HG03558 (cell line): Measurements from ENCODE around the gene SAMM50.

Experiments
- ATAC-seq: cut with Tn5 transposase; IDR thresholded peaks from one replicate; pipeline ENCODE4 v1.9.1; 2021; ENCODE audit warnings: moderate number of reproducible peaks; ENCODE audit not compliant: unreplicated experiment; ENCODE audit errors: extremely low read depth

The SAMM50 gene

GRCh38 chr22:43945632-43946383 is 9.4 kb upstream of the SAMM50 start:
- ATAC-seq: no peak

- ATAC-seq: no peak
Observed at GRCh38 chr22:43946384-43946667, 8.9 kb upstream of the SAMM50 start.

GRCh38 chr22:43948836-43949406 is 6.3 kb upstream of the SAMM50 start:
- ATAC-seq: no peak

- no peak for ATAC-seq
Observed at GRCh38 chr22:43951391-43951790, 3.9 kb upstream of the SAMM50 start.

- no peak for ATAC-seq
Observed at GRCh38 chr22:43951966-43952365, 3.3 kb upstream of the SAMM50 start.

GRCh38 chr22:43953988-43954785 is 1.1 kb upstream of the SAMM50 start:
- no peak for ATAC-seq

GRCh38 chr22:43955883-43956782 is 891 bp downstream of the SAMM50 start:
- ATAC-seq: no peak

GRCh38 chr22:43956805-43957463 is 1.7 kb downstream of the SAMM50 start:
- no peak for ATAC-seq

GRCh38 chr22:43957871-43958270 is 2.6 kb downstream of the SAMM50 start:
- no peak for ATAC-seq

- ATAC-seq: no peak
Observed at GRCh38 chr22:43964314-43964857, 9.1 kb downstream of the SAMM50 start.

GRCh38 chr22:43967069-43967468 is 11.8 kb downstream of the SAMM50 start:
- no peak for ATAC-seq

GRCh38 chr22:43968614-43969013 is 13.4 kb downstream of the SAMM50 start:
- no peak for ATAC-seq

GRCh38 chr22:43969021-43969878 is 14.0 kb downstream of the SAMM50 start:
- ATAC-seq: no peak

GRCh38 chr22:43969989-43970755 is 14.9 kb downstream of the SAMM50 start:
- ATAC-seq: no peak

- no peak for ATAC-seq
Observed at GRCh38 chr22:43971112-43971511, 15.9 kb downstream of the SAMM50 start.

GRCh38 chr22:43972931-43973462 is 17.8 kb downstream of the SAMM50 start:
- ATAC-seq: no peak

GRCh38 chr22:43974028-43974545 is 18.8 kb downstream of the SAMM50 start:
- ATAC-seq: no peak

GRCh38 chr22:43975041-43975440 is 19.8 kb downstream of the SAMM50 start:
- no peak for ATAC-seq
